COLO668 (cell line): ENCODE results near the gene PRKAR1B.
"Not testable (repeated sequence)": the region's sequence is repeated elsewhere in the genome, so short reads cannot be mapped to it uniquely, and the experiment has no call there.

Source experiments
- DNase-seq: peaks from one replicate; lab custom pipeline; 2025; ENCODE audit not compliant: unreplicated experiment; lab: John Stamatoyannopoulos, UW

Gene PRKAR1B

GRCh38 chr7:628826-629225 lies 98.3 kb downstream of the PRKAR1B start:
- no peak for DNase-seq

GRCh38 chr7:628402-628763 lies 98.7 kb downstream of the PRKAR1B start:
- DNase-seq, result no peak

DNA sequence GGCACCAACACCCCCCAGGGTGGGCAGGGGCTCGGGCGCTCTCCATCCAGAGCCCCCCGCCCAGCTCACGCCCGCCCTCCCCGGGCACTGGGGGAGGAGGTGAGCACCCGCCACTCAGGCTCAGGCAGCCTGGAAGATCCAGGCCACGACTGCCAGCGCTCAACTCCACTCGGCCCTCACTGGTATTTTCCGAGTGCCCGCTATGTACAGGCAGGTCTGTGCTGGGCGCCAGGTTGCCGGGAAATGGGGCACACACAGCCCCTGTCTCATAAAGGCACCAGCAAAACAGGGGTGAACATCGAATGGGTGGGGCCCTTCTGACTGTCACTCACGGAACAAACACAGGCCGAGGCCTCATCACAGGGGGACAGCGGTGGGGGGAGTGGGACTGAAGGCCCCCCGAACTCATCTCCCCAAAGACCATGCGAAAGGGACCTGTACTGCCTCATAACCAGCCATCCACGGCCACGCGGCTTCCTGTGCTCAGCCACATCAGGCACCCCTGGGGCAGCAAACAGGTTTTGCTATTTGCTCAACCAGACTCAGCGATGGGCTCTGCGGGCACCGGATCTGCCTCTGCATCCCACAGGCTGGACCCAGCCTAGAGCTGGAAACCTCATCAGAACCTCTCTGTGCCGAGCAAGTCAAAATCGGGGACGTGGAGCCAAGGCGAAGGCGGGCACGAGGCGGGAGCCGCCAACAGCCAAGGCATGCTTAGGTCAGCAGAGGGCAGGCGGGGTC lies 99.2 kb downstream of the PRKAR1B start:
- no peak for DNase-seq

DNA sequence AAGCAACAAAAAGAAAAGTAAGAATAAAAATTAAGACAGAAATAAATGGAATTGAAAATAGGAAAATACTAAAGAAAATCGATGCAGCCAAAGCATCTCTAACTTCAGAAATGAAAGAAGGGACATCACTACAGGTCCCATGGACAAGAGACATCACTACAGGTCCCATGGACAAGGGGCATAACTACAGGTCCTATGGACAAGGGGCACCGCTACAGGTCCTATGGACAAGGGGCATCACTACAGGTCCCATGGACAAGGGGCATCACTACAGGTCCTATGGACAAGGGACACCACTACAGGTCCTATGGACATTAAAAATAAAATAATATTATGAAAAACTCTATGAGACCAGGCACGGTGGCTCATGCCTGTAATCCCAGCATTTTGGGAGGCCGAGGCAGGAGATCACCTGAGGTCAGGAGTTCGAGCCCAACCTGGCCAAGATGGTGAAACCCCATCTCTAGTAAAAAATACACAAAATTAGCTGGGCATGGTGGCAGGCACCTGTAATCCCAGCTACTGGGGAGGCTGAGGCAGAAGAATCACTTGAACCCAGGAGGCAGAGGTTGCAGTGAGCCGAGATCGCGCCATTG lies 101.6 kb downstream of the PRKAR1B start:
- no peak for DNase-seq

DNA sequence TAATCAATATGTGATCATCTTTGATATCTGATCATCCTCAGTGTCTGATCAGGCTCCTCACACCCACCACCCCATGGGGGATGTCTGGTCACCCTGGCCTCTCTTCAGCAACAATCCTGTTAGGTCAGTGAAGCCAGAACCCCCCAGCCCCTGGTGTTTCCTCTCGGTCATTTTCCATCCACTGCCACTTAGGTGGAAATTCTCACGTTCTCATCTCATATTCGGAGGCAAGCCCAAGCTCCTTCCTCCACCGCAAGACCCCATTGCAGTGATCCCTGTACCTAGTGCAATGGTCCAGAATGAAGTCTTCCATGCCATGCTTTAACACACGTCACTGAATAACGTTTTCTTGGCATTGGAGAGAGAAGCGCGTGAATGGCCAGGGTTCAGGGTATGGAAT lies 103.6 kb downstream of the PRKAR1B start:
- DNase-seq, result no peak

DNA sequence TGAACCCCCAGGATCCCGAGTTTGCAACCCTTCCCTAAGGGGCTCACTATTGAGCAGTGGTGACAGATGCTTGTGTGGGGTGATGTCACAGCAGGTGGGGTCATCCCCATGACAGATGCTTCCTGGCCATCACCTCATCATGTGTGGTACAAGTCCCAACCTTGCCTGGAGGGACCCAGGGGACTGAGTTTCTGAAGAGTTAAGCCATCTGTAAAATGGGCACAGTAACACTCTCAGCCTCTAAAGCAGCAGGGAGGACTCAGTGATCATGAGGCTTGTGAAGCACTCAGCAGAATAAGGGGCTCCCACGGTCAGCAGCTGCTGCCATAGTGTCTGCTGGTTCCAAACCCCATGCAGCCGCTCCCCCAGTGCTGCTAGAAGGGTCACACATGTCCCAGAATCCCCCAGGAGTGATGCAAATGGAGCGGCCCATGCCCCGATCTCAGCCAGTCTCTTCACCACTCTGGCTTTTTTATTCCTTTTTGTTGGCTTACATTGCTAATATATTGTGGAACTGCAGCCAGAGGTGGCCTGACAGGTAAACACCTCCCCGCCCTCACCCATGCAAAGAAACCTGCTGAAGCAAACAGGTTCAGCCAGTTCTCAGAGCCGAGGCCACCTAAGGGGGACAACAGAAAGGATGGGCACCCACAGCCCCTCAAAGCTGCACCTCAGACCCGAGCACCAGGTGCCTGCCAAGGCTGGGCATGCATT lies 105.4 kb downstream of the PRKAR1B start:
- DNase-seq, result no peak

DNA sequence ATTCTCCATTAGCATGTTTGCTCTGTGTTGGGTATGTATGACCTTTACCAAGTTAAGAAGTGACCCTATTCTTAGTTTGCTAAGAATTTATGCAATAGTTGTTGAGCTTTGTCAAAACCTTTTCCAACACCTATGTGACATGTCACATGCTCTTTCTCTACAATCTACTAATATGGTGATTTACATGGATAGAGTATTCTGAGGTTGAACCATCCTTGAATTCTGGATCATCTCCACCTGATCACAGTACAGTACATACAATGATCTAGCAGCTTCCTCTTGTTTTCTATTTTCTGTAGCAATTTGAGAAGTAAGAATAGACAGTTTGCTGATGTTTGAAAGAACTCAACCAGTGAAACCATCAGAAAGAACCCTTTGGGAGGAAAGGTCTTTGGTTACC lies 106.2 kb downstream of the PRKAR1B start:
- no peak for DNase-seq

GRCh38 chr7:620056-620455 lies 107.0 kb downstream of the PRKAR1B start:
- DNase-seq, result peak; percentile 19

DNA sequence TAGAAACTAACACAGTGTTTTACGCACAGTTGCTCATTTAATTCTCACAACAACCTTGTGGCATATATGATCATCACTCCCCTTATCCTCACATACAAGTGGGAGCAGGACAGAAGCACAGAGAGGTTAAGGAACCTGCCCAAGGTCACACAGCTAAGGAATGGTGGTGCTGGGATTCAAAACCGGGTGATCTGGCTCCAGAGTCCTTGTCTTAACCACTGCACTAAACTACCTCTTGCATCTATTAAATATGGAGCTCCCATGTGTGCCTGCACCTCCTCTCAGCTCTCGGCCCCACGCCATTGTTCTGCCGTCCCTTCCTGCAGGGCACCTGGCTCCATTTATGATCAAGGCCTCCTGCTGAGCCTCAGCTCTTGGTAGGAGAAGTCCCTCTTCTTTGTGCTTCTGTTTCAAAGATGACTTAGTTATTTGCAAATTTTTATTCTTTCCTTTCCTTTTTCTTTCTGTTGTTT lies 107.7 kb downstream of the PRKAR1B start:
- no peak for DNase-seq

DNA sequence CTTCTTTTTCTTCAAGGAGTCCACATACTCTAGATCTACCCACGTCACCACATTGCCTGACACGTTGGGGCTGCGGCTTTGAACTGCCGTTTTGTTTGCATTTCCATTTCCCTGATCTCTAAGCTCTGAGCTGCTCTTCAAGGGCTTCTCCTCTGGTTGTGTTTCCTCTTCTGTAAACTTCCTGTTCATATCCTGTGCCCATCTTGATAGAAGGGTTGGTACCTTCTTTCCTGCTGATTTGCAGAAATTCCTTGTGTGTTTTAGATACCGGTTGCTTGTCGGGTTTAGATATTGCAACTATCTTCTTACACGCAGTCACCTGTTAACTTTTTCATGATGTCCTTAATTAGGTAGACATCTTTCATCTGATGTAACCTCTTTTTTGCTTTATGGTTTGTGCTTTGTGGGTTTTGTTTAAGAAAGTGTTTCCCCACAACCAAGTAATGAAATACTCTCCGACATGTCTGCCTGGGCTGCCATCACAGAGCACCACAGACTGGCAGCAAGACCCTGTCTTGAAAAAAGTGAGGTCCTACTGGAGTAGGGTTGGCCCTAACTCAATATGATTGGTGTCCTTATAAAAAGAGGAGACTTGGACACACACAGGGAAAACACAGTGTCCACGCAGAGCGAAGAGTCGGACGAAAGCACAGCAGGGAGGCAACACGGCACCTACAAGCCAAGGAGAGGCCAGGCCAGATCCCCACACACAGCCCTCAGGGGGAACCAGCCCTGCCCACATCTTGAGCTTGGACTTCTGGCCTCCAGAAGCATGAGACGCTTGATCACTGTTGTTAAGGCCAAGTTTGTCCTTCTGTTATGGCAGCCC lies 108.3 kb downstream of the PRKAR1B start:
- DNase-seq, result no peak

- DNase-seq, result no peak
These were observed 109.2 kb downstream of the PRKAR1B start for GRCh38 chr7:617614-618538.

GRCh38 chr7:613442-614140 lies 113.5 kb downstream of the PRKAR1B start:
- no peak for DNase-seq

DNA sequence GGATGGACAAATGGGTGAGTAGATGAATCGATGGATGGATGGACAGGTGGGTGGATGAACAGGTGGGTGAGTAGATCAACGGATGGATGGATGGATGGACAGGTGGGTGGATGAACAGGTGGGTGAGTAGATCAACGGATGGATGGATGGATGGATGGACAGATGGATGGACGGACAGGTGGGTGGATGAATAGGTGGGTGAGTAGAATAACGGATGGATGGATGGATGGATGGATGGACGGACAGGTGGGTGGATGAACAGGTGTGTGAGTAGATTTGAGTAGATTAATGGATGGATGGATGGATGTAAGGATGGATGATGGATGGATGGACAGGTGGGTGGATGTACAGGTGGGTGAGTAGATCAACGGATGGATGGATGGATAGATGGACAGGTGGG lies 115.2 kb downstream of the PRKAR1B start:
- DNase-seq, result not testable (repeated sequence)

DNA sequence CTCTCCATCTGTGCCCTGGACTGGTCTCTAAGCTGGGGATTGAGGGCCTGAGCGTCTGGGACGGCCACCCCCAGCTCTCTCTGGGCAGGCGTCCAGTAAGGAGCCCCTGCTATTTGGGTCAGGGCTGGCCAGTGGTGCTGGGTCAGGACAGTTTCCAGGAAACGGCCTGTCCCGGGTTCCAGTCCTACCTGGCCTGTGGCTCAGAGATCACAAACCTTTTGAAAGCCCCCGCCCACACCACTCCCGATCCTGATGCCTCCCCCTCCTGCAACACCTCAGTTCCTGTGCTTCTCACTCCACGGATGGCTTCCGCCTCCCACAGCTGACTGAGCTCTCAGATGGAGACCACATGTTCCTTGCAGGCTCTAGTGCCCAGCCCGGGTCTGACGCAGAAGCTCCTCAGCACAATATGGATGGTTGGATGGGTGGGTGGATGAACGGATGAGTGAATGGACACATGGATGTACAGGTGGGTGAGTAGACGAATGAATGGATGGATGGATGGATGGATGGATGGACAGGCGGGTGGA lies 115.7 kb downstream of the PRKAR1B start:
- DNase-seq, result no peak

DNA sequence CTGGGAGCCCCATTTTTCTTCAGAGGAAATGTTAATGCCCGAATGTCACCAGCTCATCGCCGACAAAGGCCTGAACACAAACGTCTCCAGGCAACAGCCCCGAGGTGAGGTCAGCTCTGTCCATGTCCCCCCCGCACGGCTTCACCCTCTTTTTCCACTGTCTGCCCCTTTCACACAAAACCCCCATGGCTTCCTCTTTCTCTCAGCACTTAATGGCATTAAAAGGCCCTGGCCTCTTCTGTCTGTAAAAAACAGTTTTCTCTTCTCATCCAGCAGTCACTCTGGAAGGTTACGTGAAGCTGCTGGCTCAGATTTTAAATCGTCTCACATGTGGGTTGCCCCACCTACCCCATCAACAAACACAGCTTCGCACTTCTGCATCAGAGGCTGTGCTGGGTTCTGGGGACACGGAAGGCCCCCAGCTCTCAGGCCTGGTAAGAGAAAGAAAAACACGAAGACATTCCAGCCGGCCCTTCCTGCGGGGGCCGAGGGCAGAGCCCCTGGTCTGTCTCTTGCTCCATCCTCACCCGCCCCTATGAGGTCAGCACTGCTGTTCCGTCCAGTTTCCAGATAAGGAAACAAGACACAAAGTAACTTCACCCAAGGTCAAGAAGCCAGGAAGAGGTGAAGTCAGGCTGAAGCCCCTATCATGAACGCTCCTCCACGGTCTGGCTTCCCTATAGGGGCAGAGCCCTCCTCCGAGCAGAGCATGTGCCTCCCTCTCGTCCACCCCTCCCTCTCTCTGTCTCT lies 116.4 kb downstream of the PRKAR1B start:
- DNase-seq, result no peak

DNA sequence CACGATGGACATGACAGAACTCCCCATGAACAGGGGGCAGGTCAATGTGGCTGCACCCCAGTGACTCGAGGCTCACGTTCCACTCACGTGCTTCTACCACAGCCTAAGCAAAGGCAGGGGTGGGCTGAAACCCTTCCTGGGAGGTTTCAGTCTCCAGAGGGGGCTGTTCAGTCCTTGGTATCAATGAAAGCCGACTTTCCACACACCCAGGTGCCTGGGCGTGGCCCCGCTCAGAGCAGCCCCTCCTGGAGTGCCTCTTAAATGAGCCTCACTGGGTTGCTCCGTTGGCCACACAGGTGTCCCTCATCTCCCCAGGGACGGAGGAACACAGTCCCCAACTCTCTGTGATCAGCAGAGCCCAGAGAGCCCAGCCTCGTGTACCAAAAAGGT lies 116.9 kb downstream of the PRKAR1B start:
- no peak for DNase-seq

DNA sequence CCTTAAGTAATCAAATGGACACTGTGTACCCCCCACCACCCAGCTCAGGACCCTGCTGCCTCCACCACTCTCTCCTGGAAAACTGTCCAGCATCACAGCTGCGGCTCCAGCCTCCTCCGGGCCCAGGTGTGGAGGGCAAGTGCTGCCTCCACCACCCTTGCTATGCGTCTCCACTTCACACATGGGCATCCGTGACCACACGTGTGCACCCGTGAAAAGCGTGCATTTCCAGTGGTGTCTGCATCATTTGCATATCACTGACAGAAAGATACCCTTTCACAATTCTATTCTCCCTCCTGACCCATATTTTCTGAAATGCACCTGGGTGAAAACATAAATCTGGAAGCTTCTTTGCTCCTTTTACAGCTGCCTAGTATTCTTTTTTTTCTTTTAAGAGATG lies 117.7 kb downstream of the PRKAR1B start:
- no peak for DNase-seq

DNA sequence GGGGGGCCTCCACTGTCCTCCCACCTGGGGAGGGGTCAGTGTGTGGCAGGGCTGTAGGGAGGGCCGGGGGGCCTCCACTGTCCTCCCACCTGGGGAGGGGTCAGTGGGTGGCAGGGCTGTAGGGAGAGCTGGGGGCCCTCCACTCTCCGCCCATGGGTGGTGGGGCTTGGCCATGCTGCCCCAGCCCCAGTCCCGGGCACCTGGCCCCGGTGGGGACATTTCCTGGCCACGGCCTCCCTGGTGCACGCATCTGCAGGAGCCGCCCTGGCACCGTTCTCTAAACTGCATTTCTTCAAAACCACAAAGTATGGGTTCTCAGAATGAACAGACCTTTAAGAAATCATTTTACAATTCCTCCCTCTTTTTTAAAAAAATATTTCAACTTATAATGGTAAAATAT lies 118.1 kb downstream of the PRKAR1B start:
- no peak for DNase-seq

DNA sequence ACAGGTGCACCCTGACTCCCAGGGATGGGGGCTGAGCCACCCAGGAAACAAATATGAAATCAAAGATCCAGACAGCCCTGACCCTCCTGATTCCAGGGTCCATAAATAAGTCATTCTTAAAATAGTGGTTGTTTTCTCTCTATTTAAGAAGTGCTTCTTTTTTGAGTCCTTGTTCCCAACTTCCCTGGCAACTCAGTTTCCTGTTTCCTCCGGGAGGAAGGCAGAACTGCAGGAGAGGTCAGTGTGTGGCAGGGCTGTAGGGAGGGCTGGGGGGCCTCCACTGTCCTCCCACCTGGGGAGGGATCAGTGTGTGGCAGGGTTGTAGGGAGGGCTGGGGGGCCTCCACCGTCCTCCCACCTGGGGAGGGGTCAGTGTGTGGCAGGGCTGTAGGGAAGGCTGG lies 118.7 kb downstream of the PRKAR1B start:
- no peak for DNase-seq
